ENCODE results near the gene SPRYD3.

SPRYD3 gene

GRCh38 chr12:53093777-53094393, 14.7 kb upstream of the SPRYD3 start:
- TF ChIP-seq TEAD4 (IDR thresholded peaks at IDR 0.05) (no peak), NFIC (IDR thresholded peaks at IDR 0.05) (no peak), TAF1 (IDR thresholded peaks at IDR 0.05; ENCODE audit: low read depth) (no peak), CEBPB (IDR thresholded peaks at IDR 0.05) (no peak), EP300 (IDR thresholded peaks at IDR 0.05; ENCODE audit: borderline replicate concordance) (no peak), FOXM1 (IDR thresholded peaks at IDR 0.05; ENCODE audit: borderline replicate concordance, low read depth) (no peak), YY1 (IDR thresholded peaks at IDR 0.05; ENCODE audit: low read depth) (no peak), MAX (IDR thresholded peaks at IDR 0.05) (no peak), ZBTB7A (IDR thresholded peaks at IDR 0.05; ENCODE audit: low read depth) (no peak), REST (IDR thresholded peaks at IDR 0.05; ENCODE audit: low read depth) (no peak)
- TF ChIP-seq, protein P1, sequence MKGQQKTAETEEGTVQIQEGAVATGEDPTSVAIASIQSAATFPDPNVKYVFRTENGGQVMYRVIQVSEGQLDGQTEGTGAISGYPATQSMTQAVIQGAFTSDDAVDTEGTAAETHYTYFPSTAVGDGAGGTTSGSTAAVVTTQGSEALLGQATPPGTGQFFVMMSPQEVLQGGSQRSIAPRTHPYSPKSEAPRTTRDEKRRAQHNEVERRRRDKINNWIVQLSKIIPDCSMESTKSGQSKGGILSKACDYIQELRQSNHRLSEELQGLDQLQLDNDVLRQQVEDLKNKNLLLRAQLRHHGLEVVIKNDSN (IDR thresholded peaks at IDR 0.05) = no peak

- no peak for TF ChIP-seq ZBTB7A (IDR thresholded peaks at IDR 0.05; ENCODE audit: low read depth)
- no peak for TF ChIP-seq NFIC (IDR thresholded peaks at IDR 0.05)
- no peak for TF ChIP-seq TCF12 (IDR thresholded peaks at IDR 0.05; ENCODE audit: low read depth)
- TF ChIP-seq, protein P1 (IDR thresholded peaks at IDR 0.05) = no peak
- TF ChIP-seq RAD21 (IDR thresholded peaks at IDR 0.05; ENCODE audit: low read depth) = no peak
- TF ChIP-seq CEBPB (IDR thresholded peaks at IDR 0.05) = no peak
- no peak for TF ChIP-seq YY1 (IDR thresholded peaks at IDR 0.05; ENCODE audit: low read depth)
- no peak for TF ChIP-seq TAF1 (IDR thresholded peaks at IDR 0.05; ENCODE audit: low read depth)
- no peak for TF ChIP-seq MAX (IDR thresholded peaks at IDR 0.05)
- no peak for TF ChIP-seq FOXM1 (IDR thresholded peaks at IDR 0.05; ENCODE audit: borderline replicate concordance, low read depth)
- TF ChIP-seq REST (IDR thresholded peaks at IDR 0.05; ENCODE audit: low read depth) = no peak
- no peak for TF ChIP-seq EGR1 (IDR thresholded peaks at IDR 0.05)
- no peak for TF ChIP-seq CREB1 (IDR thresholded peaks at IDR 0.05; ENCODE audit: low read depth)
- no peak for TF ChIP-seq EP300 (IDR thresholded peaks at IDR 0.05; ENCODE audit: borderline replicate concordance)
- no peak for TF ChIP-seq TEAD4 (IDR thresholded peaks at IDR 0.05)
Observed at GRCh38 chr12:53091756-53092155, 12.6 kb upstream of the SPRYD3 start.

DNA sequence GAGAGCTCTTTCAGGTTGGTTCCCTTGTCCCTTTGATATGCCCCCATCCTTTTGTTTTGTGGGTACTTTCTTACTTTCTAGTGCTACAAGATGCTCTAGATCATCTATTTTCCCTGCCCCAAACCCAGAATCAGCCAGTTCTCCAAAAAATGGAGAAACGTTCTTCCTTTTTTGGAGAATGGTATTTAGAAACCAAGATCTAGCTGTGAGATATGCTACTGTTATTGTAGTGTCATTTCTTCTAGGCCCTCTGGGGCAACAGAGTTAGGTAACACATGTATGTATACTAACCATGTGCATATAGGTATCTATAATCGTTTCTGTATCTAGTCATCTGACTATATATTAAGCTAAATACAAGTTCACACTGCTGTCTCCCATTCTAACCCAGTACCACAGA, 11.4 kb upstream of the SPRYD3 start:
- TF ChIP-seq YY1 (IDR thresholded peaks at IDR 0.05; ENCODE audit: low read depth) (no peak), TEAD4 (IDR thresholded peaks at IDR 0.05) (no peak), TCF12 (IDR thresholded peaks at IDR 0.05; ENCODE audit: low read depth) (no peak), FOXM1 (IDR thresholded peaks at IDR 0.05; ENCODE audit: borderline replicate concordance, low read depth) (no peak), ZBTB7A (IDR thresholded peaks at IDR 0.05; ENCODE audit: low read depth) (no peak), TAF1 (IDR thresholded peaks at IDR 0.05; ENCODE audit: low read depth) (no peak), MAX (IDR thresholded peaks at IDR 0.05) (no peak)

DNA sequence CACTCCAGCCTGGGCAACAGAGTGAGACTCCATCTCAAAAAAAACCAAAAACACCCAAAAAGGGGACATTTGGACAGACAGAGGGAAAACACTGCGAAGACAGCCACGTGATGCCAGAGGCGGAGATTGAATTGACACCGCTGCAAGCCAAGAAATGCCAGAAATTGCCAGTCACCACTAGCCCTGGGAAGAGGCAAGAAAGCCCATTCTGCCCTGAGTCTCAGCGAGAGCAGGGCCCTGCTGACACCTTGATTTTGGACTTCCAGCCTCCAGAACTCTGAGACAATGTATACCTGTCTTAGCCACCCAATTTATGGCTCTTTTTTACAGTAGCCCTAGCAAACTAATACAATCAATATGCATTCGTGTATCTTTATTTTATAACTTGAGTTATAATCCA, 10.9 kb upstream of the SPRYD3 start:
- TF ChIP-seq TAF1 (IDR thresholded peaks at IDR 0.05; ENCODE audit: low read depth) (no peak), EP300 (IDR thresholded peaks at IDR 0.05; ENCODE audit: borderline replicate concordance) (no peak), MAX (IDR thresholded peaks at IDR 0.05) (no peak), ZBTB7A (IDR thresholded peaks at IDR 0.05; ENCODE audit: low read depth) (no peak), FOXM1 (IDR thresholded peaks at IDR 0.05; ENCODE audit: borderline replicate concordance, low read depth) (no peak), REST (IDR thresholded peaks at IDR 0.05; ENCODE audit: low read depth) (no peak), EGR1 (IDR thresholded peaks at IDR 0.05) (no peak), CEBPB (IDR thresholded peaks at IDR 0.05) (no peak), TCF12 (IDR thresholded peaks at IDR 0.05; ENCODE audit: low read depth) (no peak), YY1 (IDR thresholded peaks at IDR 0.05; ENCODE audit: low read depth) (no peak), TEAD4 (IDR thresholded peaks at IDR 0.05) (no peak), NFIC (IDR thresholded peaks at IDR 0.05) (no peak)
- TF ChIP-seq, protein P1 (IDR thresholded peaks at IDR 0.05) = no peak

Data from Ishikawa (cell line).